SK-N-SH treated with all-trans-retinoic acid at 6 μM for 48 hours (cell line): Measurements from ENCODE around the gene MRPS18A.

ENCODE experiments used
- ARNTL ChIP-seq: fragments of 450-650 bp; formaldehyde crosslinking; IDR thresholded peaks from 2 replicates; pipeline ENCODE4 v1.5.0; 2020; ENCODE audit warnings: low read depth, mild to moderate bottlenecking, moderate library complexity, borderline replicate concordance
- BACH2 ChIP-seq: fragments of 250-450 bp; sonication (Bioruptor Pico); IDR thresholded peaks from 2 replicates; pipeline ENCODE4 v1.9.0; 2021; ENCODE audit warnings: mild to moderate bottlenecking, borderline replicate concordance
- CREB5 ChIP-seq: fragments of 250-450 bp; sonication (Bioruptor Pico); IDR thresholded peaks from 2 replicates; pipeline ENCODE4 v1.5.1; 2020; ENCODE audit warnings: low read depth, mild to moderate bottlenecking, moderate library complexity
- CSDC2 ChIP-seq: fragments of 250-450 bp; sonication (Bioruptor Pico); IDR thresholded peaks from 2 replicates; pipeline ENCODE4 v1.5.0; 2020; ENCODE audit warnings: mild to moderate bottlenecking, moderate library complexity
- CSRNP3 ChIP-seq: fragments of 250-450 bp; sonication (Bioruptor Pico); IDR thresholded peaks from 2 replicates; pipeline ENCODE4 v1.5.1; 2021; ENCODE audit warnings: mild to moderate bottlenecking, moderate library complexity
- ESRRG ChIP-seq: fragments of 250-450 bp; sonication (Bioruptor Pico); IDR thresholded peaks from 2 replicates; pipeline ENCODE4 v1.6.1; 2021; ENCODE audit warnings: mild to moderate bottlenecking
- PATZ1 ChIP-seq: fragments of 250-450 bp; sonication (Bioruptor Pico); IDR thresholded peaks from 2 replicates; pipeline ENCODE4 v1.8.0; 2020; ENCODE audit warnings: mild to moderate bottlenecking, moderate library complexity, borderline replicate concordance
- POU6F1 ChIP-seq: fragments of 250-450 bp; sonication (Bioruptor Pico); IDR thresholded peaks from 2 replicates; pipeline ENCODE4 v1.8.0; 2021; ENCODE audit warnings: low read depth, mild to moderate bottlenecking, moderate library complexity, borderline replicate concordance
- RARB ChIP-seq: fragments of 250-450 bp; sonication (Bioruptor Pico); IDR thresholded peaks from 2 replicates; pipeline ENCODE4 v1.8.0; 2021; ENCODE audit warnings: mild to moderate bottlenecking, moderate library complexity
- SNAI2 ChIP-seq: fragments of 250-450 bp; sonication (Bioruptor Pico); IDR thresholded peaks from 2 replicates; pipeline ENCODE4 v1.5.0; 2020; ENCODE audit warnings: mild to moderate bottlenecking, moderate library complexity
- TSHZ2 ChIP-seq: fragments of 250-450 bp; sonication (Bioruptor Pico); IDR thresholded peaks from 2 replicates; pipeline ENCODE4 v1.5.0; 2020; ENCODE audit warnings: mild to moderate bottlenecking, moderate library complexity
- ZFP3 ChIP-seq: fragments of 250-450 bp; sonication (Bioruptor Pico); IDR thresholded peaks from 2 replicates; pipeline ENCODE4 v1.5.0; 2020; ENCODE audit warnings: mild to moderate bottlenecking, moderate library complexity
- ZNF70 ChIP-seq: fragments of 450-650 bp; formaldehyde crosslinking; IDR thresholded peaks from 2 replicates; pipeline ENCODE4 v1.5.0; 2020; ENCODE audit warnings: mild to moderate bottlenecking, moderate library complexity

GRCh38 chr6:43681303-43681702 is 6.3 kb downstream of the MRPS18A start:
- no peak for TF ChIP-seq ZFP3
- TF ChIP-seq PATZ1 = no peak
- TF ChIP-seq TSHZ2 (CRISPR knock-in tag) = no peak
- TF ChIP-seq POU6F1 = no peak
- TF ChIP-seq ZNF70 = no peak
- no peak for TF ChIP-seq CREB5 (CRISPR knock-in tag)
- no peak for TF ChIP-seq ARNTL
- no peak for TF ChIP-seq RARB (CRISPR knock-in tag)
- no peak for TF ChIP-seq BACH2
- TF ChIP-seq CSRNP3 (CRISPR knock-in tag) = no peak
- TF ChIP-seq CSDC2 (CRISPR knock-in tag) = no peak
- TF ChIP-seq ESRRG (CRISPR knock-in tag) = no peak
- TF ChIP-seq SNAI2 (CRISPR knock-in tag) = no peak
